IPS-11a (cell line): Measurements from ENCODE around the gene RFXAP.
"Not testable (repeated sequence)": the region's sequence is repeated elsewhere in the genome, so short reads cannot be mapped to it uniquely, and the experiment has no call there.

Experiments
- H3K4me3 ChIP-seq: one replicate; pipeline ENCODE4 v1.5.1; 2013; ENCODE audit warnings: low read depth, low read length, control low read depth

The RFXAP gene, protein sequence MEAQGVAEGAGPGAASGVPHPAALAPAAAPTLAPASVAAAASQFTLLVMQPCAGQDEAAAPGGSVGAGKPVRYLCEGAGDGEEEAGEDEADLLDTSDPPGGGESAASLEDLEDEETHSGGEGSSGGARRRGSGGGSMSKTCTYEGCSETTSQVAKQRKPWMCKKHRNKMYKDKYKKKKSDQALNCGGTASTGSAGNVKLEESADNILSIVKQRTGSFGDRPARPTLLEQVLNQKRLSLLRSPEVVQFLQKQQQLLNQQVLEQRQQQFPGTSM

DNA sequence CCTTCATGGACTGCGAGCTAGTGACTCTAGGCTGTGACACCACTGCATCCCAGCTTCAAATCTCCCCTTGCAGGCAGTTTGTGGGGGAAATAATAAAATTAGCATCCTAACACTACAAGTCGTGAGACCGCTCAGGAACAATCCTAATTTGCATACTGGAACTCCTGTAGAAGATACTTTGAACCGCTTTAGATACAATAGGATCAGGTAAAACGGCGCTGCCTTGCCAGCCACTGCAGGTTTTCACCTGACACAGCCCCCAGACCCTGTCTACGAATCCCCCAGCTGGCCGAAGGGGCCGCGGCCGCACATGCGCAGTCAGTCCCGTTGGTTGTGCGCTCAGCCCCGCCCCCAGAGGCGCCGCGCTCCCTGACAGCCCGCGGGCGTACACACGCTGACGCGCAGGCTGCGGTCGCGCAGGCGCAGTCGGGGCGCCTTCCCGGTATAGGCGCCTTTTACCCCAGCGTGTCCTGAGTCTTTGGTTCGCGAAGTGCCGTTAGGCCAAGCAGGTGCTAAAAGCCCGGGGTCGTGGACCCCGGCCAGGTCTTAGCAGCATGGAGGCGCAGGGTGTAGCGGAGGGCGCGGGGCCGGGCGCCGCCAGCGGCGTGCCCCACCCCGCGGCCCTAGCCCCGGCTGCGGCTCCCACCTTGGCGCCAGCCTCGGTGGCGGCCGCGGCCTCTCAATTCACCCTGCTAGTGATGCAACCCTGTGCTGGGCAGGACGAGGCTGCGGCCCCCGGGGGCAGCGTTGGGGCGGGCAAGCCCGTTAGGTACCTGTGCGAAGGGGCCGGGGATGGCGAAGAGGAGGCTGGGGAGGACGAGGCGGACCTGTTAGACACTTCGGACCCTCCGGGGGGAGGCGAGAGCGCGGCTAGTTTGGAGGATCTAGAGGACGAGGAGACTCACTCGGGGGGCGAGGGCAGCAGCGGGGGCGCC is at the start of gene RFXAP:
TSS of gene RFXAP (plus strand) at position 419 of the 935 bp plus-strand sequence. CDS start at position 555, 136 bp downstream.
- H3K4me3 ChIP-seq: peak within 1 kb of the TSS; percentile 62

DNA sequence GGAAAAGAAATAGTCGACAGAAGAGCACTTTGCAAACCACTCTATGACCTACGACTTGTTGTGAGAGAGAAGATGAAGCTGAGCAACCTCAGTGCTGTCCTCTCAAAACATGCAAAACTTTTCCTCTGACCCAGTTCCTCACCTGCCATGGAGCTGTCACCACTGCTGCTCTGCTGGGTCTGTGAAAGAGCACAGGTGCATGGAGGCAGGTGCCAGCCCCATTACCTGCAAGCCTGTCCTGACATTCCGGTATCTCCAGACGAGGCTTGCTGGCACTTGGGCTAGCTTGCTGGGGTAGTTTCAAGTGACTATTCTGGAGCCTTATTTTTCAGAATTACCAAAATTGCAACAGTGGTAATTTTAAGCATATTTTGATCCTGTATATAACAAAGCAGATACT is 49.5 kb upstream of the RFXAP start:
- H3K4me3 ChIP-seq: no peak overlapping the region

DNA sequence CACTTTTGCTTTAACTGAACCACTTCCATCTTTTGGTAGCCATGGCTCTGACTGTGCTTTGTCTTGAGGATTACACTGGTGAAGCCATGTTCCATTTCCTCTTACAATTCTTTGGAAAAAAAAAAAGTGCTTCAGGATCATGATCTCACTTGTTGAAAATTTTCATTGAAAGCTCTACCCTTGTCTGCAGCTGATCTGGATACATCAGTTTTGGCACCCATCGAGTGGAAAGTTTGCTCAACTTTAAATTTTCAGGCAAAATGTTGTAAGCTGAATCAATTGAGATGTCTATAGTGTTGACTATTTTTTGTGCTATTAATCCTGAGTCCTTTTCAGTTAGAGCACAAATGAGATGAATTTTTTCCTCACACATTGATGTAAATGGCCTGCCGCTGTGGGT is 48.3 kb upstream of the RFXAP start:
- H3K4me3 ChIP-seq: no peak overlapping the region

DNA sequence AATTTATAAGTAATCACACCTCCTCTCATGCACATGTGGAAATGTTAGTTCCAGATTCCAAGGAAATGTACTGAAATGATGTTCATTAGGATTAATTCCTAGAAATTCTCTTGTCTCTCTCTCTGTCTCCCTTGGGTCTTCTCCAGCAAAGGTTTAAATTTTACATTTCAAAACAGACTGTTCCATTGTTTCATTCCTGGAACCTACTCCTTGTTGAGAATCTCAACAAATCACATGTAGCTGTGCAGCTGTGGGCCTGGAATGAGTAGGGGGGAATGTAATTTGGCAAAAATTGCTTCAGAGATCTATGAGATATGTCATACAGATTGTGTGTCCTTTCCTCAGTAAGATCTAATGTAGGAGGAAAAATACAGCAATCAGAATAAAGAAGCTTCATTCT is 46.2 kb upstream of the RFXAP start:
- H3K4me3 ChIP-seq: no peak overlapping the region

DNA sequence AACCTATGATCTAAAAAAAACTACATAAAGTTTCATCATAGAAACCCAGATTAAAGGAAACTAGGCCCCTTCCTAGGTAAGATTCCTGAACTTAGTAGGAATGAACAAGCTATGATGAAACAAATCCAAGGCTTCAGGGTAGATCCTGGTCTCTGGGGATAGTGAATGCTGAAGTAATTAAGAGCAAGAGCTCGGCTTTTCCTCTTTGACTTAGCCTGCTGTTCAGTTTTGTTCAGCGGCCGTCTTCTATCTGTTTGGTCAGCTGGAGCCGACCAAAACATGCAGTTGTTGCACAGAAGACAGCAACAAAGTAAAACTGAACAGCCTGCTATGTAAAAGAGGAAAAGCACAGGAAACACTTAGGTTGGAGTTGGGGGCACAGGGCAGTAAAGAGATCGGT is 44.1 kb upstream of the RFXAP start:
- no peak overlapping the region for H3K4me3 ChIP-seq

DNA sequence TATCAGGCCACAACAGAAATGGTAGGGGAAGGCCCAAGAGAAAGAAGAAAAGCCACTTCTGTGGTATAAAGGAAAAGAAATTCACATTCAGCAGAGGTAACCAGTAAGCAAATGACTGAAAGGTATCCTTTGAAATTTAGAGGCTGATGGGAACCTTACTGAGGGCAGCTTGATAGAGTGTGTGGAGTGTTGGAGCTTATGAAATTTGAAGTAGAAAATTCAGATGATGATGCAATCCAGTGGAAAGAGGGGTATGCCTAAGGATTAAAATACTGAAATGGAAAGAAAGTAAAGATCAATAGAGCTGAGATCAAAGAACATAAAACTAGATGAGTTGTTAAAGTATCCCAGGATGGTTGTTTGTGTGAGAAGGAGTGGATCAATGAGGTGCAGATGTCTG is 42.8 kb upstream of the RFXAP start:
- H3K4me3 ChIP-seq: no peak overlapping the region

DNA sequence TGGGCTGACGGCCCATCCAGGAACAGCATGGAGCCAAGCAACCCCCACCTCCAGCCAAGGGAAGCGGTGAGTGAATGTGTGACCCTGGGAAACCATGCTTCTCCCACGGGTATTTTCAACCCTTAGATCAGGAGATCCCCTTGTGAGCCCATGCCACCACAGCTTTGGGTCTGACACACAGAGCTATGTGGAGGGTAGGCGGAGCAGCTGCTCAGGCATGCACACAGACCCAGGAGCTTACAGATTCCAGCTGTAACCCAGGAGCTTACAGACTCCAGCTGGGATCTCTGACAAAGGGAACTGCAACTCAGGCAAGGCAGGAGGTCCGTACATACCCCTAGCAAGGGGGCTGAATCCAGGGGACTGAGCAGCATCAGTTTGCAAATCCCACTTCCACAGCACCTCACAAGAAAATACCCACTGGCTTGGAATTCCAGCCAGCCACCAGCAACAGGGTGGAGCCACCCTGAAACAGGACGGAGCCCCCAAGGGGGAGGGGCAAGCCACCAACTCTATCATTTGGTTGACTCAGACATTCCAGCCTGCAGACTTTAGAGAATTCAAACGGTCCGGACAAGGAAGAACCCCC is 40.8 kb upstream of the RFXAP start:
- H3K4me3 ChIP-seq: no peak overlapping the region

DNA sequence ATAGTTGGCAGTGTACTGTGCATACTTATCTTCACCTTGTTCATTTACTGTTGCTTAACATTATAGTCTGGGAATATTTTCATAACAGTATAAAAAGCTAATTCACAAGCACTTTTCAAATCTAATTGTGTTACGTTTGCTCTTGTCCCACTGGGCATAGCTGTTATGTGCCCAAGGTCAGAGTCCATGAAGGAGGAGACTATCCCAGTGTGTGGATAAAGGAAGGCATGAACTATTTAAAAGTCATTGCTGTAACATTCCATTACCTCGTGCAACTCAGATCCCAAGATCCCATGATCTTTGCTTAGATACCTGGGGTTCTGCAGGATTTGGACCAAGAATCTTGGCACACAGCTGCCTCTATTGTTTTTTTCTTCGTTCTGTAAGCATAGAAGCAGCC is 35.1 kb upstream of the RFXAP start:
- no peak overlapping the region for H3K4me3 ChIP-seq

DNA sequence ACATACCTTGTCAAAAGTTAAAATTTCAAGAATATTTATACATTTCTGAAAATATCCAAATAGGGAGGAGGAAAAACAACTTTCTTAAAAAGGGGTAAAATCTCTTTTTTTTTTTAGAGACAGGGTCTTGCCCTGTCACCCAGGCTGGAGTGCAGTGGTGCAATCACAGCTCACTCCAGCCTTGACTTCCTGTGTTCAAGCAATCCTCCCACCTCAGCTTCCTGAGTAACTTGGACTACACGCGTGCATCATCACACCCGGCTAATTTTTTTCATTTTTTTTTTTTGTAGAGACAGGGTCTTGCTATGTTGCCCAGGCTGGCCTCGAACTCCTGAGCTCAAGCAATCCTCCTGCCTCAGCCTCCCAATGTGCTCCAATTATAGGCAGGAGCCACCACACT is 32.8 kb upstream of the RFXAP start:
- not testable (repeated sequence) for H3K4me3 ChIP-seq

DNA sequence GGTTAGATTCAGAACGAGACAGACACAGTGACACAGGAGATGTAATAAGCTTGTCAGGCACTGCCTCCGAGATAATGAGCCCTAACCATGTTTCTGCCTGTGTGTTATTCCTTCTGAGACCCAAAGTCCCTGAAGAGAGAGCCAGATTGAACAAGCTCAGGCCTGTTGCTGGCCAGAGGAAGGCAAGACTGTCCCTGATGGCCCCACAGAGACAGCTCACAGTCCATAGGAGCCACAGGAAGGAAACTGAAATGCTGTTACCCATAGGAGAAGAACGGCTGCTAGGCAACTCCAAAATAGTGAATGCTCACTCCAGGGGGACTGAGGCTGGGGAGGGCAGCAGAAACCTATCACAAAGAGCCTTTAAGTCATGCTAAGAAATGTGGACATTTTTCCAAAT is 31.8 kb upstream of the RFXAP start:
- no peak overlapping the region for H3K4me3 ChIP-seq

DNA sequence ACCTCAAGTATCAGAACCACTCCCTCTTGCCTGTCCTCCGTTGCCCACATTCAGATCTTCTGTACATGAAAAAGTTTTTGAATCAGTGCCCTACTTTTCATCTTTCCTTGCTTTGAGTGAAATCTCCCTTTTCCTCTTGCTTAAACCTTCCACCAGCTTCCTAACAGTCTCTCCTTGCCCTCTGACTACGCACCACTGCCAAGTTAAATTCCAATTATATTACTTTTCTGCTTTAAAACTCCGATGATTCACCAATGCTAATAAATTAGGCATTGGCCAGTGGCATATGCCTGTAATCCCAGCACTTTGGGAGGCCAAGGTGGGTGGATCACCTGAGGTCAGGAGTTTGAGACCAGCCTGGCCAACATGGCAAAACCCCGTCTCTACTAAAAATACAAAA is 30.7 kb upstream of the RFXAP start:
- no peak overlapping the region for H3K4me3 ChIP-seq

DNA sequence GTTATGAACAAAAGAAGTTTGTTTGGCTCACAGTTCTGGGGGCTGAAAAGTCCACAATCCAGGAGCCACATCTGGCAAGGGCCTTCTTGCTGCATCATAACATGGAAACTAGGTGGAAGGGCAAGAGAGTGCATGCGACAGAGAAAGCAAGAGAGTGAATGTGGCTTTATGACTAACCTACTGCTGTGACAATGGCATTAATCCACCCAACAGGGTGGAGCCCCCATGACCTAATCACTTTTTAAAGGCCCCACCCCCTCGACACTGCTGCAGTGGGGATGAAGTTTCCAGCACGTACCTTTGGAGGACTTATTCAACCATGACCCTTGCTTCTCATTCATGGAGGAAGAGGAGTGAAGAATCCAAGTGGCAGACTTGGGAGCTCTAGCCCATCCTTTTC is 30.0 kb upstream of the RFXAP start:
- no peak overlapping the region for H3K4me3 ChIP-seq

DNA sequence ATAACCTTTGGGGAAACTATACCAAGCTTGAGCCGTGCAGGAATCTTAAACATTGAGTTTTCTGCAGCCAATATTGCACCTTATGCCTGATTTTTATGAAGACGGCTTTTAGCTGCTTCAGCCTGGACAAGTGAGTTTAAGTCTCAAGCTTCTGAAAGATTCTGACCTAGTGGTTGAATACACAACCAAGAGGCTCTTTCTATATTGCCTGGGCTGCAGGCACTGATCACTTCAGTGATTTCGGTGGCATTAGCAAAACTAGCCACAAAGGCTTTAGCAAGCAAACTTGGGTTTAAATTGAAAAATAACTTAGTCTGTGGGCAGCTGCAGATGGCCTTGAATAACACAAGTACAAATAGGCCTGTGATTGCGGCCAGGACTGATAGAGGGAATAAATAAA is 29.3 kb upstream of the RFXAP start:
- no peak overlapping the region for H3K4me3 ChIP-seq

DNA sequence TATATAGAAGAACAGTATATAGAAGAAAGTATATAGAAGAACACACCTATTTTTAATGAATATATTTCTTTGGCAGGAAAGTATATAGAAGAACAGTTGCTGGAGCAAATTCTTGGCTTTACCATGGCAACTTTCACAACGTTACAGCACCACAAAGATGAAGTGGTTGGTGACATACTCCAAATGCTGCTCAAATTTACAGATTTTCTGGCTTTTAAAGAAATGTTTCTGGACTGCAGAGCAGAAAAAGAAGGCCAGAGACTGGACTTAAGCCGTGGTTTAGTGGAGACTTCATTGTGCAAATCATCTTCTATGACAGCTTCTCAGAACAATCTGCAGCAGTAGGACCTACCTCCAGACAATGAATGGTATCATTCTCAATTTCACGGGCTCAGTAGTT is 24.3 kb upstream of the RFXAP start:
- no peak overlapping the region for H3K4me3 ChIP-seq

DNA sequence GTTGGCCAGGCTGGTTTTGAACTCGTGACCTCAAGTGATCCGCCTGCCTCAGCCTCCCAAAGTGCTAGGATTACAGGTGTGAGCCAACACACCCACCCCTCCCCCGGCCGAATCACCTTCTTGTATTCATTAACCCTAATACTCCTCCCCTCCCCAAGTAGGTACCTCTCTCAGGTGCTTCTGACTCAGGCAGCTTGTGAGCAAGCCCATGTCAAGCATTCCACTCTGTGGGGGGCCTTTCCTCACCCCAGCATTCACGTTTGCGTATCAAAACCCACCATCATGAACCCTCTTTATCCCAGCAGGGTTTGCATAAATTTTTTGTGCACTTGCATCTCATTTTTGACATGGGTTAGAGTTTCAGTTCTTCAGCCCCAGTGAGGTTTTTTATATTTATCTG is 23.6 kb upstream of the RFXAP start:
- H3K4me3 ChIP-seq: no peak overlapping the region

DNA sequence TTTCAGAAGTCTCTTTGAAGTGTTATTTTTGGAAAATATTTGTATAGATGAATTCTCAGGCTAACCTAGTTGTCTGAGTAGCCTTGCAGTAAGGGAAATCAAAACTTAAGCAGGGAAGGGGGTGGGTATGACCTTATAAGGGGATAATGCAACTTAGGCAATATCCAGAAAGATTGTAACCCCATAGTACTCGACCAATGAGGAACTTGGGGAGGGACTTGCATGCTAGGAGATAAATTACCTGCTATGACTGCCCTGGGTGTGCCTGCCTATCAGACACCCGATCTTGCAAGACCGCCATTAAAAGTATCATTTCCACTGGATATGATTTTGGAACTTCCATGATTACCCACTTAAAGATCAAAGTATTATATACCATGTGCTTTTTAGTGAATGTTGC is 23.0 kb upstream of the RFXAP start:
- no peak overlapping the region for H3K4me3 ChIP-seq

DNA sequence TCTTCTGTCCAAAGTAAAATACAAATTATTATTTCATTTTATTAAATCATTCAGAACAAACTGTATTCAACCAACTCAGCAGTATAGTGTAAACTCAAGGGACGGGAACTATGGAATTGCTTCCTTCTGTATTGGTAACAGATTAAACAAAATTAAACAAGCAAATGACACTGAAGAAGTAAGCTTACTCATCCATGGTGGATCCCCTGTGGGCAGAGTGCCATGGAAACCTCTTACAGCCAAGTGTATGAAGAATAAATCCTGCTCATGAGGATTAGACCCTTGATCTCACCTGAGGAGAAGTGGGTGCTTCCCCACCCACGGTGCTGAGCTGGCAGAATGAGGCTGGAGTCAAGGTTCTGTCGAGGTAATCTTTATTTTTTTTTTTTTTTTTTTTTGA is 18.0 kb upstream of the RFXAP start:
- H3K4me3 ChIP-seq: no peak overlapping the region

DNA sequence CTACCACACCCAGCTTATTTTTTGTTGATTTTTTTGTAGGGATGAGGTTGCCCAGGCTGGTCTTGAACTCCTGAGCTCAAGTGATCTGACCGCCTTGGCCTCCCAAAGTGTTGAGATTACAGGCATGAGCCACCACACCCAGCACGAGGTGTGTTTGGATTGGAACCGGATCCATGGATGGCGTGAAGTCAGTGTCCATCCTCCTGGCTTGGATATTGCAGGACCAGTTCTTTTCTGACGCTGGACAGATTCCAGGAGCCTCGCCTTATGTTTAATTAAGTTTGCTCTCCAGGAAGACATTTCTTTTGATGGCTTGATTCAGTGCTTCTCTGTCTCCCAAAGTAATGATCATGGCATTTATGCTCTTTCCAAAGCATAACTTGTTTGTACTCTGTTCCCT is 14.4 kb upstream of the RFXAP start:
- no peak overlapping the region for H3K4me3 ChIP-seq

DNA sequence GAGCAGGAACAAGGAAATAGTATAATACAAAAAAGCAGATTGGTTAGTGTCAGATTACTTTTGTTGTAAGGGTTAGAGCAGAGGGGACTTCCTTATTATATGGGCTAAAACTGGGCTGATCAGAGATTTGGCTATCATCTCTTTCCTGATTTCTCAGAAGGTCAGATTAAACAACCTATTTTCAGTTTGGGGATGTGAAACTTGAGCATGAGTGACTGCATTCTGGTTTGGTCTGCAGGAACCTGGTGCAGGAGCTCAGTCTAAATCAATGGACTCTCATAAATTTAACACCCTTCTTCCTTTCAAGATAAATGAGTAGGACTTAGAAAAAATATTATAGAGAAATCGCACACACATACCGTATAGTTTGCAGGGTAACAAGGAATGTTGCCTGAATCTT is 12.9 kb upstream of the RFXAP start:
- no peak overlapping the region for H3K4me3 ChIP-seq

DNA sequence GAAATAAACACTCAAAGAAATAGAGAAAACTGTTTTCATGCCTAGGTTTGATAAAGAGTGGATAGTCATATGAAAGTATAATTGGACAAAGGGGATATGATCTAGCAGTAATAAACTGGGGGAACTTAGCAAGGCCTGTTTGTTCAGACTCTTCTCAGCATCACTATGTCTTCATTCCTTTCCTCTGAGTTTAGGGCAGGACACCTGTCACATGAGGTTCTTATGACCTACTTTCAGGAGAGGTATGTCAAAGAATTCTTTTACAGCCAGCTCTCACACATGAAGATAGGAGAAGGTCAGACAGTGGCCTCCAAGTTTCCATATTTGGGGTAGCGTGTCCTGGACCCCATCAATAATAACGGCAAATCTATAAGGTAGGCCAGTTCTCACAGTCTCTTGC is 11.4 kb upstream of the RFXAP start:
- H3K4me3 ChIP-seq: no peak overlapping the region

DNA sequence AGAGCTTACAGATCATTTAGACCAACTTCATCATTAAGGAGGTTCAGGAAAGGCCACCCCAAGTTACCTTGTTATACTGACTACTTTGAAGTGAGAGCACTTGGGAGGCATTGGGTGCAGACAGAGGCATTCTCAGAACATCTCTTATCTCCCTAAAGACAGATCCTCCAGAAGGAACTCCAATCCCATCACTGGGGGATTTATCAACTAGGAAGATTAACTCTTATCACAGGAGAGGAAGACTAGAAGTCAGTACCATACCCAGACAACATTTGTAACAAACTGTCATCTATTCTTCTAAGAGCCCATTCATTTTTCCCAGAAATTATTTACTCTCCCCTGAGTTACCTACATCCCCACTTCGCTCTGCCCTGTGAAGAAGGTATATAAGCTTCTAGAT is 5.8 kb upstream of the RFXAP start:
- H3K4me3 ChIP-seq: no peak overlapping the region

DNA sequence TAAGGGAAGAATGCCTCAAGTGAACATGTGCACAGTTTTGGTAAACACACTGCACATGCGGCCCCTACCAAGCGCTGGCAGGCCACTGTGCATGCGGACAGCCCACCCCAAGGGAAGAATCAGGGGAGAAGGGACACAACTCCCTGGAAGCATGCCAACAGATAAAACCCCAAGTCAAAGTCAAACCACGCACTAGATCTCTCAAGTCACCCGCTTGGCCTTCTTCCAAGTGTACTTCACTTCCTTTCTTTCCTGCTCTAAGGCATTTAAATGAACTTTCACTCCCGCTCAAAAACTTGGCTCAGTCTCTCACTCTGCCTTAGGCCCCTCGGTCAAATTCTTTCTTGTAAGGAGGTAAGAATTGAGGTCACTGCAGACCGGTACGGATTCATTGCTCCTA is 4.6 kb upstream of the RFXAP start:
- H3K4me3 ChIP-seq: no peak overlapping the region
